Measurements from ENCODE around the gene OR2L5. TPM values are rescaled to one million over a fixed set of nuclear protein-coding genes. Genes with fewer than 3 reads are reported as not detected.

Gene OR2L5
- total RNA-seq, 1 experiment from 2014 or later: not detected

DNA sequence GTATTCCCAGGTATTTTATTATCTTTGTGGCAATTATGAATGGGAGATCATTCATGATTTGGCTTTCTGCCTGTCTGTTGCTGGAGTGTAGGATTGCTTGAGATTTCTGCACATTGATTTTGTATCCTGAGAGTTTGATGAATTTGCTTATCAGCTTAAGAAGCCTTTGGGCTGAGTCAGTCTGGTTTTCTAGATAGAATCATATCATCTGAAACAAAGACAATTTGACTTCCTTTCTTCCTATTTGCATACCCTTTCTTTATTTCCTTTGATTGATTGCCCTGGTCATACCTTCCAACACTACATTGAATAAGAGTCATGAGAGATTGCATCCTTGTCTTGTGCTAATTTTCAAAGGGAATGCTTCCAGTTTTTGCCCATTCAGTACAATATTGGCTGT lies 41.2 kb downstream of the OR2L5 start:
- ATAC-seq (no peak), DNase-seq (ENCODE audit: low read depth, low spot score) (no peak)
- Histone ChIP-seq H3K36me3 (ENCODE audit: control insufficient read depth in 1 of 2, insufficient read depth in 2 of 2, low read length in 2 of 2) (no peaks in the 10 kb centered on the region), H3K4me1 (ENCODE audit: control insufficient read depth in 1 of 2, insufficient read depth in 2 of 2, low read length in 2 of 2) (no peaks in the 10 kb centered on the region), H3K9me3 (ENCODE audit: control insufficient read depth in 1 of 2, insufficient read depth in 1 of 2, low read depth in 1 of 2, low read length in 2 of 2) (peaks cover 5 to 14% of the 10 kb centered on the region in 2 experiments; a peak in 2 of 4 replicates), H4K20me1 (ENCODE audit: insufficient read depth) (no peaks in the 10 kb centered on the region), H3K27me3 (ENCODE audit: insufficient read depth, low read length) (no peaks in the 10 kb centered on the region), H3K79me2 (ENCODE audit: insufficient read depth, low read length) (no peaks in the 10 kb centered on the region), H3K4me3 (replicated peaks in 1 of 2; ENCODE audit: low read depth in 1 of 2, low read length in 2 of 2) (no peak overlapping the region), H3K9ac (ENCODE audit: low read length) (no peak overlapping the region), H3K9me2 (ENCODE audit: insufficient read depth) (no peaks in the 10 kb centered on the region), H3K27ac (ENCODE audit: low read depth, low read length) (no peak overlapping the region), H2AFZ (ENCODE audit: low read depth, low read length, poor library complexity, severe bottlenecking) (no peak overlapping the region), H3K4me2 (ENCODE audit: low read length) (no peak overlapping the region)
- intact Hi-C loops (cut with micrococcal nuclease): loop anchor here (10.0 kb wide), 1 partner anchor 50 kb away; no protein-coding TSS in a partner anchor
- ChIA-PET RAD21 (ENCODE audit: low non-redundant PET in 1 of 2, low total read pairs in 2 of 2, uncharacterized antibody in 2 of 2, unreplicated experiment in 2 of 2) (no interaction called here), CTCF (no interaction called here), POLR2A (no interaction called here)
- BruUV-seq (replicated peaks): no TSS peak
- TF ChIP-seq, protein P1, sequence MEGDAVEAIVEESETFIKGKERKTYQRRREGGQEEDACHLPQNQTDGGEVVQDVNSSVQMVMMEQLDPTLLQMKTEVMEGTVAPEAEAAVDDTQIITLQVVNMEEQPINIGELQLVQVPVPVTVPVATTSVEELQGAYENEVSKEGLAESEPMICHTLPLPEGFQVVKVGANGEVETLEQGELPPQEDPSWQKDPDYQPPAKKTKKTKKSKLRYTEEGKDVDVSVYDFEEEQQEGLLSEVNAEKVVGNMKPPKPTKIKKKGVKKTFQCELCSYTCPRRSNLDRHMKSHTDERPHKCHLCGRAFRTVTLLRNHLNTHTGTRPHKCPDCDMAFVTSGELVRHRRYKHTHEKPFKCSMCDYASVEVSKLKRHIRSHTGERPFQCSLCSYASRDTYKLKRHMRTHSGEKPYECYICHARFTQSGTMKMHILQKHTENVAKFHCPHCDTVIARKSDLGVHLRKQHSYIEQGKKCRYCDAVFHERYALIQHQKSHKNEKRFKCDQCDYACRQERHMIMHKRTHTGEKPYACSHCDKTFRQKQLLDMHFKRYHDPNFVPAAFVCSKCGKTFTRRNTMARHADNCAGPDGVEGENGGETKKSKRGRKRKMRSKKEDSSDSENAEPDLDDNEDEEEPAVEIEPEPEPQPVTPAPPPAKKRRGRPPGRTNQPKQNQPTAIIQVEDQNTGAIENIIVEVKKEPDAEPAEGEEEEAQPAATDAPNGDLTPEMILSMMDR (IDR thresholded peaks at IDR 0.05 in 2 of 3, conservative IDR thresholded peaks at IDR 0.05 in 1 of 3; ENCODE audit: borderline replicate concordance in 1 of 3, insufficient read depth in 1 of 3, low read depth in 2 of 3, low read length in 2 of 3): no peak
- TF ChIP-seq SIN3A (IDR thresholded peaks at IDR 0.05; ENCODE audit: low read depth) (no peak), RAD21 (IDR thresholded peaks at IDR 0.05; ENCODE audit: low read depth) (no peak), ZFX (IDR thresholded peaks at IDR 0.05) (no peak), EZH2phosphoT487 (IDR thresholded peaks at IDR 0.05; ENCODE audit: borderline replicate concordance) (no peak), CBX3 (IDR thresholded peaks at IDR 0.05; ENCODE audit: low read depth) (no peak), JUND (IDR thresholded peaks at IDR 0.05) (no peak)

DNA sequence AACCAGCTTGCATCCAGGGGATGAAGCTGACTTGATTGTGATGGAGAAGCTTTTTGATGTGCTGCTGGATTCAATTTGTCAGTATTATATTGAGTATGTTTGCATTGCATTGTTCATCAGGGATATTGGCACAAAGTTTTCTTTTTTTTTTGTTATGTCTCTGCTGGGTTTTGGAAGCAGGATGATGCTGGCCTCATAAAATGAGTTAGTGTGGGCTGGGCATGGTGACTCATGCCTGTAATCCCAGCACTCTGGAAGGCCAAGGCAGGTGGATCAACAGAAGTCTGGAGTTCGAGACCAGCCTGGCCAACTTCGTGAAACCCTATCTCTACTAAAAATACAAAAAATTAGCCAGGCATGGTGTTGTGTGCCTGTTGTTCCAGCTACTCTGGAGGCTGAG lies 41.8 kb downstream of the OR2L5 start:
- Histone ChIP-seq H3K27ac (ENCODE audit: low read depth, low read length) (no peak overlapping the region), H3K9me3 (ENCODE audit: control insufficient read depth in 1 of 2, insufficient read depth in 1 of 2, low read depth in 1 of 2, low read length in 2 of 2) (peaks cover 5 to 14% of the 10 kb centered on the region in 2 experiments; a peak in 2 of 4 replicates), H3K9me2 (ENCODE audit: insufficient read depth) (no peaks in the 10 kb centered on the region), H3K27me3 (ENCODE audit: insufficient read depth, low read length) (no peaks in the 10 kb centered on the region), H3K79me2 (ENCODE audit: insufficient read depth, low read length) (no peaks in the 10 kb centered on the region), H3K36me3 (ENCODE audit: control insufficient read depth in 1 of 2, insufficient read depth in 2 of 2, low read length in 2 of 2) (no peaks in the 10 kb centered on the region), H2AFZ (ENCODE audit: low read depth, low read length, poor library complexity, severe bottlenecking) (no peak overlapping the region), H4K20me1 (ENCODE audit: insufficient read depth) (no peaks in the 10 kb centered on the region), H3K4me3 (replicated peaks in 1 of 2; ENCODE audit: low read depth in 1 of 2, low read length in 2 of 2) (no peak overlapping the region), H3K4me1 (ENCODE audit: control insufficient read depth in 1 of 2, insufficient read depth in 2 of 2, low read length in 2 of 2) (no peaks in the 10 kb centered on the region), H3K4me2 (ENCODE audit: low read length) (no peak overlapping the region), H3K9ac (ENCODE audit: low read length) (no peak overlapping the region)
- intact Hi-C loops (cut with micrococcal nuclease): loop anchor here (10.0 kb wide), 1 partner anchor 50 kb away; no protein-coding TSS in a partner anchor
- no TSS peak for BruUV-seq (replicated peaks)
- ATAC-seq (no peak), DNase-seq (ENCODE audit: low read depth, low spot score) (no peak)
- ChIA-PET POLR2A (no interaction called here), CTCF (no interaction called here), RAD21 (ENCODE audit: low non-redundant PET in 1 of 2, low total read pairs in 2 of 2, uncharacterized antibody in 2 of 2, unreplicated experiment in 2 of 2) (no interaction called here)
- TF ChIP-seq, protein P2, sequence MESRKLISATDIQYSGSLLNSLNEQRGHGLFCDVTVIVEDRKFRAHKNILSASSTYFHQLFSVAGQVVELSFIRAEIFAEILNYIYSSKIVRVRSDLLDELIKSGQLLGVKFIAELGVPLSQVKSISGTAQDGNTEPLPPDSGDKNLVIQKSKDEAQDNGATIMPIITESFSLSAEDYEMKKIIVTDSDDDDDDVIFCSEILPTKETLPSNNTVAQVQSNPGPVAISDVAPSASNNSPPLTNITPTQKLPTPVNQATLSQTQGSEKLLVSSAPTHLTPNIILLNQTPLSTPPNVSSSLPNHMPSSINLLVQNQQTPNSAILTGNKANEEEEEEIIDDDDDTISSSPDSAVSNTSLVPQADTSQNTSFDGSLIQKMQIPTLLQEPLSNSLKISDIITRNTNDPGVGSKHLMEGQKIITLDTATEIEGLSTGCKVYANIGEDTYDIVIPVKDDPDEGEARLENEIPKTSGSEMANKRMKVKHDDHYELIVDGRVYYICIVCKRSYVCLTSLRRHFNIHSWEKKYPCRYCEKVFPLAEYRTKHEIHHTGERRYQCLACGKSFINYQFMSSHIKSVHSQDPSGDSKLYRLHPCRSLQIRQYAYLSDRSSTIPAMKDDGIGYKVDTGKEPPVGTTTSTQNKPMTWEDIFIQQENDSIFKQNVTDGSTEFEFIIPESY (IDR thresholded peaks at IDR 0.05; ENCODE audit: extremely low read depth, insufficient replicate concordance, low read length): no peak
- no peak for TF ChIP-seq POLR2A (IDR thresholded peaks at IDR 0.05; ENCODE audit: borderline replicate concordance, extremely low read depth, insufficient read depth, insufficient read length)
- no peak for TF ChIP-seq YY1 (IDR thresholded peaks at IDR 0.05; ENCODE audit: extremely low read depth, insufficient replicate concordance, low read depth, low read length)
- no peak for TF ChIP-seq FOSL1 (IDR thresholded peaks at IDR 0.05; ENCODE audit: low read depth)
- TF ChIP-seq JUND (IDR thresholded peaks at IDR 0.05): no peak
- no peak for TF ChIP-seq CBX3 (IDR thresholded peaks at IDR 0.05; ENCODE audit: low read depth)
- TF ChIP-seq SIN3A (IDR thresholded peaks at IDR 0.05; ENCODE audit: low read depth): no peak
- TF ChIP-seq POLR2AphosphoS5 (IDR thresholded peaks at IDR 0.05; ENCODE audit: low read depth, low read length): no peak
- no peak for TF ChIP-seq ZFX (IDR thresholded peaks at IDR 0.05)
- no peak for TF ChIP-seq CEBPB (IDR thresholded peaks at IDR 0.05; ENCODE audit: low read depth)
